ENCODE results near the gene MAPK10. TPM values are rescaled to one million over a fixed set of nuclear protein-coding genes. Genes with fewer than 3 reads are reported as not detected.
"Not testable (repeated sequence)": the region's sequence is repeated elsewhere in the genome, so short reads cannot be mapped to it uniquely, and the experiment has no call there.

The MAPK10 gene
- total RNA-seq, 1 donor from 2014 or later = 23.6 TPM

DNA sequence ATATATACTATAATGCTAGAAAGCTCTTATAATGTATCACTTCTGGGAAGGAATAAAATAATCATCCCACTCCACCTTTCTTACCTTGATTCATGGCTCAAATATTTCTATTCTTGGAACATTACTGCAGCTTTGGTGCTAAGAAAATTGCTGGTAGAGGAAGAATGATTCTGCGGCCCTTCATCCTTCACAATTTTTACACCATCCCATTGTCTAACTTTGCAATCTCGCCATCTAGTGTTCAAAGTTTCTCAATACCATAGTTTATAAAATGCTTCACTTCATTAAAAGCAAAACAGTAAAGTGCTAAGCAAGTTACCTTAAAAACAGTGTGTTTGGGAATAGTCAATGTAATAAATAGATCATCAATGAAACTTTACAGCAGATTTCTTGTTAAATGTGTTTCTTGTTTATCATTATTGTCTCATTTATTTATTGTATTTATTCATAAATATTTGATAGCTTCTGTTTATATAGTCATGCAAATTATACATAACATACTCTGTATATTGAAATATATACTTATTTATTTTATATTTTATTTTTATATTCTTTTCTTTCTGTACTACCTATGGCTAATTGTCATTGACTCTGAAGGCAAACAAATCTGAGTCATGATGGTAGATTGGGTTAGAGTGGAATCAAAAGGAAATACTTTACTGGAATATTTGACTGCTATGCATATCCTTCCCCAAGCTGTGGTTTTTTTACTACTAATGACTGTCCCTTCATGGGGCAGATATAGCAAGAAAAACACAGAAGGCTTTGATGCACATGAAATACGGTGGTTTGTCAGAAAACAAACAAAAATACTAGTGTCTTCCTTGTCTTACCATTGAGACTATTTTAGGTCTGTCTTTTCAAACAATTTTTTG is 390.7 kb downstream of the MAPK10 start:
- Histone ChIP-seq H3K36me3 (no peaks in the 10 kb centered on the region), H3K9me3 (no peaks in the 10 kb centered on the region), H3K27me3 (no peaks in the 10 kb centered on the region), H3K4me3 (no peak overlapping the region), H3K4me1 (peaks cover 8% of the 10 kb centered on the region), H3K27ac (no peak overlapping the region)
- ATAC-seq (peak; percentile 82), DNase-seq (no peak)
- TF ChIP-seq, protein P1, sequence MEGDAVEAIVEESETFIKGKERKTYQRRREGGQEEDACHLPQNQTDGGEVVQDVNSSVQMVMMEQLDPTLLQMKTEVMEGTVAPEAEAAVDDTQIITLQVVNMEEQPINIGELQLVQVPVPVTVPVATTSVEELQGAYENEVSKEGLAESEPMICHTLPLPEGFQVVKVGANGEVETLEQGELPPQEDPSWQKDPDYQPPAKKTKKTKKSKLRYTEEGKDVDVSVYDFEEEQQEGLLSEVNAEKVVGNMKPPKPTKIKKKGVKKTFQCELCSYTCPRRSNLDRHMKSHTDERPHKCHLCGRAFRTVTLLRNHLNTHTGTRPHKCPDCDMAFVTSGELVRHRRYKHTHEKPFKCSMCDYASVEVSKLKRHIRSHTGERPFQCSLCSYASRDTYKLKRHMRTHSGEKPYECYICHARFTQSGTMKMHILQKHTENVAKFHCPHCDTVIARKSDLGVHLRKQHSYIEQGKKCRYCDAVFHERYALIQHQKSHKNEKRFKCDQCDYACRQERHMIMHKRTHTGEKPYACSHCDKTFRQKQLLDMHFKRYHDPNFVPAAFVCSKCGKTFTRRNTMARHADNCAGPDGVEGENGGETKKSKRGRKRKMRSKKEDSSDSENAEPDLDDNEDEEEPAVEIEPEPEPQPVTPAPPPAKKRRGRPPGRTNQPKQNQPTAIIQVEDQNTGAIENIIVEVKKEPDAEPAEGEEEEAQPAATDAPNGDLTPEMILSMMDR (IDR thresholded peaks at IDR 0.05) = peak; percentile 58
- intact Hi-C loops (cut with DNase I) = no loop called here

DNA sequence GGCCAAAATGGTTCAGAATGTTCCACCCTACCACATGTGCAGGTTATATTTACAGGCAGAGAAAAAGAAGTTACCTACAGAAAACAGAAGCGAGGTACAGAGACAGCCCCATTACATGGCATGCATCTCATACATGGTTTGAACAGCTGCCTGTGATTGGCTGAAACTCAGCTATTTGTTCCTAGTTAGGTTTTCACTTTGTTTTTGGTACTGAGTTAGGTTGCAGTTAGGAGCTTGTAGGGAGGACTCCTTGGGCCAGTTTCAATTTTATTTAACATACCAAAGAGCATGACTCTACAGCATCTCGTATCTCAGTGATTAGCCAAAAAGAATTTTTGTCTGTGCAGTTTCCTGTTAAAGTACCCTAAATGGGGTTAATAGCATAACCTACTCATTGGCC is 392.0 kb downstream of the MAPK10 start:
- TF ChIP-seq, protein P1 (IDR thresholded peaks at IDR 0.05) = no peak
- intact Hi-C loops (cut with DNase I) = no loop called here
- H3K4me1 ChIP-seq = peaks cover 8% of the 10 kb centered on the region
- no peaks in the 10 kb centered on the region for H3K27me3 ChIP-seq
- no peak for DNase-seq
- H3K27ac ChIP-seq = no peak overlapping the region
- H3K4me3 ChIP-seq = no peak overlapping the region
- no peaks in the 10 kb centered on the region for H3K36me3 ChIP-seq
- H3K9me3 ChIP-seq = no peaks in the 10 kb centered on the region
- no peak for ATAC-seq

- no peak for ATAC-seq
Measured at GRCh38 chr4:85966373-85966772, 393.5 kb downstream of the MAPK10 start.

DNA sequence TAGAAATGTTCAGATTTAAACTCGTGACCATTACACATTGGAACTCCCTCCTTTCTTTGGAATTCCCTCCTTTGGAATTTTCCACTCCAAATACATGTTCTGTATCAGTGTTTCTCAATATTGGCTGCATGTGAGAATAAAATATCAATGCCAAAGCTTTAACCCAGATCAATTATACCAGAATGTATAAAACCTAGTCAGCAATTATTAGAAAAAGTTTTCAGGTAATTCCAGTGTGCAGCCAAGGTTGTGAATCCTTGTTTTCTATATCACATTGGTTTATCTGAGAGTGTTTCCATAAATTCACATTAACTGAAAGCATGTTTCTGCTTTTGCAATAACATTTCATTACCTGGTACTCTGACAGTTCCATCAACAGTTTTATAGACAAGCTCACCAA is 394.3 kb downstream of the MAPK10 start:
- DNase-seq (no peak), ATAC-seq (no peak)
- no peaks in the 10 kb centered on the region for H3K36me3 ChIP-seq
- no peaks in the 10 kb centered on the region for H3K27me3 ChIP-seq
- H3K9me3 ChIP-seq = no peaks in the 10 kb centered on the region
- TF ChIP-seq, protein P1 (IDR thresholded peaks at IDR 0.05) = no peak
- H3K4me3 ChIP-seq = no peak overlapping the region
- no peak overlapping the region for H3K27ac ChIP-seq
- intact Hi-C loops (cut with DNase I) = no loop called here
- H3K4me1 ChIP-seq = peaks cover 8% of the 10 kb centered on the region

More at GRCh38 chr4:85966373-85966772, 393.5 kb downstream of the MAPK10 start:
- no peaks in the 10 kb centered on the region for H3K27me3 ChIP-seq
- H3K4me1 ChIP-seq = peaks cover 8% of the 10 kb centered on the region
- TF ChIP-seq, protein P1 (IDR thresholded peaks at IDR 0.05) = no peak
- no peak for DNase-seq
- intact Hi-C loops (cut with DNase I) = no loop called here
- no peaks in the 10 kb centered on the region for H3K36me3 ChIP-seq
- no peak overlapping the region for H3K27ac ChIP-seq
- no peak overlapping the region for H3K4me3 ChIP-seq
- no peaks in the 10 kb centered on the region for H3K9me3 ChIP-seq

DNA sequence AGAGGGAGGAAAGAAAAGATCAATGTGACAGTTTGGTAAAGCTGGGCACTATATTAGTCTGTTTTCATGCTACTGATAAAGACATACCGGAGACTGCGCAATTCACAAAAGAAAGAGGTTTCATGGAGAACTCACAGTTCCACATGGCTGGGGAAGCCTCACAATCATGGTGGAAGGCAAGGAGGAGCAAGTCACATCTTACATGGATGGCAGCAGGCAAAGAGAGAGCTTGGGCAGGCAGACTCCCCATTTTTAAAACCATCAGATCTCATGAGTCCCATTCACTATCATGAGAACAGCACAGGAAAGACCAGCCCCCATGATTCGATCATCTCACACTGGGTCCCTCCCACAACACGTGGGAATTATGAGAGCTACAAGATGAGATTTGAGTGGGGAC is 394.8 kb downstream of the MAPK10 start:
- intact Hi-C loops (cut with DNase I); DNase-seq; ATAC-seq; H3K27me3 ChIP-seq; H3K36me3 ChIP-seq; H3K9me3 ChIP-seq; H3K4me3 ChIP-seq; H3K4me1 ChIP-seq; H3K27ac ChIP-seq: not testable (repeated sequence)

- no peaks in the 10 kb centered on the region for H3K36me3 ChIP-seq
- H3K27ac ChIP-seq = no peak overlapping the region
- TF ChIP-seq, protein P1 (IDR thresholded peaks at IDR 0.05) = no peak
- H3K27me3 ChIP-seq = no peaks in the 10 kb centered on the region
- H3K9me3 ChIP-seq = no peaks in the 10 kb centered on the region
- DNase-seq (no peak), ATAC-seq (peak; percentile 36)
- intact Hi-C loops (cut with DNase I) = no loop called here
- H3K4me3 ChIP-seq = no peak overlapping the region
- H3K4me1 ChIP-seq = peaks cover 8% of the 10 kb centered on the region
Measured at GRCh38 chr4:85964298-85964697, 395.6 kb downstream of the MAPK10 start.

Measured in upper lobe of right lung (tissue), 1 donor.